Stimulated activated naive CD8-positive, alpha-beta T cell treated with anti-CD3 and anti-CD28 coated beads, Interleukin-15, amount 100 ng/mL, for 72 hours (primary cell): Measurements from ENCODE around the gene KATNB1.
A peak's percentile ranks its signal among the peaks of the same experiment; 100 is the strongest.
"Not testable (repeated sequence)": the region's sequence is repeated elsewhere in the genome, so short reads cannot be mapped to it uniquely, and the experiment has no call there.

Source experiments
- ATAC-seq: fragments of 150-1000 bp; cut with Tn5 transposase; 2 replicates; pipeline ENCODE4 v1.10.0; 2021; ENCODE audit warnings: mild to moderate bottlenecking, moderate library complexity
- DNase-seq, 2 donors: peaks; one replicate each; pipeline ENCODE4 v3.0.0; 2021 to 2022
- H3K27ac Mint-ChIP-seq, 2 donors: one replicate each; pipeline ENCODE4 v1.8.0; 2022; ENCODE audit warnings: mild to moderate bottlenecking in 2 of 2, mixed read lengths in 2 of 2, moderate library complexity in 2 of 2
- H3K27me3 Mint-ChIP-seq: one replicate; pipeline ENCODE4 v1.8.0; 2022; ENCODE audit warnings: mixed read lengths
- H3K4me1 Mint-ChIP-seq: one replicate; pipeline ENCODE4 v1.8.0; 2022; ENCODE audit warnings: mild to moderate bottlenecking, mixed read lengths
- H3K4me3 Mint-ChIP-seq, 2 donors: one replicate each; pipeline ENCODE4 v1.8.0; 2022; ENCODE audit warnings: mild to moderate bottlenecking in 2 of 2, mixed read lengths in 2 of 2, moderate library complexity in 1 of 2
- H3K9me3 Mint-ChIP-seq, 2 donors: one replicate each; pipeline ENCODE4 v1.8.0; 2022; ENCODE audit warnings: mixed read lengths in 2 of 2

The KATNB1 gene

DNA sequence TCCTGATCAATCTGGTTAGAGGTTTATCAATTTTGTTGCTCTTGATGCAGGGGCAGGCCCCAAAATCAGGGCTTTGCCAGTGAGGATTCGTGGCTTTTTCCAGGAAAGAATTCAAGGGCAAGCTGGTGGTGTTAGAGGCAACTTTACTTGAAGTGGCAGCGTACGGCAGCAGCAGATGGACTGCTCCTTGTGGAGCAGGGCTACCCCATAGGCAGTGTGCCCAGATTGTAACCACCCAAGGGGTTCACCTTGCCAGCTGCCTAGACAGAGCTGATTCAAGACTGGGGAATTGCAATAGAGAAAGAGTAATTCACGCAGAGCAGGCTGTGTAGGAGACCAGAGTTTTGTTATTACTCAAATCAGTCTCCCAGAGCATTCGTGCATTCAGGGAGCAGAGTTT, 24.2 kb upstream of the KATNB1 start:
- no peak for ATAC-seq
- Mint-ChIP-seq H3K27ac (no peak overlapping the region), H3K9me3 (peaks cover 6 to 9% of the 10 kb centered on the region in 2 donors), H3K4me1 (peaks cover 7% of the 10 kb centered on the region), H3K27me3 (peaks cover 11% of the 10 kb centered on the region), H3K4me3 (no peak overlapping the region)
- DNase-seq: no peak

GRCh38 chr16:57711993-57712392, 23.6 kb upstream of the KATNB1 start:
- peaks cover 5% of the 10 kb centered on the region for H3K27me3 Mint-ChIP-seq
- H3K27ac Mint-ChIP-seq: no peak overlapping the region
- ATAC-seq: no peak
- H3K4me3 Mint-ChIP-seq: no peak overlapping the region
- DNase-seq: no peak
- peaks cover 7% of the 10 kb centered on the region for H3K4me1 Mint-ChIP-seq
- H3K9me3 Mint-ChIP-seq: peaks cover 0 to 2% of the 10 kb centered on the region in 2 donors

GRCh38 chr16:57712569-57712968, 23.0 kb upstream of the KATNB1 start:
- not testable (repeated sequence) for DNase-seq, H3K9me3 Mint-ChIP-seq, H3K4me3 Mint-ChIP-seq, H3K27ac Mint-ChIP-seq, H3K4me1 Mint-ChIP-seq, H3K27me3 Mint-ChIP-seq, ATAC-seq

DNA sequence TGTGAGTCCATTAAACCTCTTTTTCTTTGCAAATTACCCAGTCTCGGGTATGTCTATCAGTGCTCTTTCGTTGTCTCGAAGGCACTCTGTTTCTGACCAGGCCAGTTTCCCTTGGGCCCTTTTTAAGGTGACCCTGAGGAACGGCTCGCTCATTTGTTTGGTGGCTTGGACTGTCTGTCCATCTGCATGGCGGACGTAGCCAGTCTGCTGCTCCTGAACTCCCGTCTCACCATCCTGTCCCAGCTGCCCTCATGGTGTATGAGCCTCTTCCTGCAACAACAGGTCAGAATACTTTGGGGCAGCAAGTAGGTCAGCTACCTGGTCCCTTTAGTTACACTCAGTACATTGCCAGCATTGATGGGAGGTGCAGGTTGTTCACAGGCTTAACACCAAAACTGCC, 22.0 kb upstream of the KATNB1 start:
- Mint-ChIP-seq H3K27ac (no peak overlapping the region), H3K27me3 (no peaks in the 10 kb centered on the region), H3K4me3 (no peak overlapping the region), H3K9me3 (no peaks in the 10 kb centered on the region), H3K4me1 (no peaks in the 10 kb centered on the region)
- no peak for ATAC-seq
- DNase-seq: no peak

GRCh38 chr16:57714047-57714446, 21.5 kb upstream of the KATNB1 start:
- no peaks in the 10 kb centered on the region for H3K4me1 Mint-ChIP-seq

GRCh38 chr16:57720142-57720575, 15.4 kb upstream of the KATNB1 start:
- Mint-ChIP-seq H3K4me3 (no peak overlapping the region), H3K4me1 (peaks cover 5% of the 10 kb centered on the region), H3K27ac (peak overlapping the region in 1 of 2 donors; percentile 85), H3K9me3 (no peaks in the 10 kb centered on the region), H3K27me3 (no peaks in the 10 kb centered on the region)
- peak; percentile 46 to 64 for DNase-seq
- ATAC-seq: peak; percentile 96

More at GRCh38 chr16:57714047-57714446, 21.5 kb upstream of the KATNB1 start:
- no peaks in the 10 kb centered on the region for H3K27me3 Mint-ChIP-seq
- ATAC-seq (no peak), DNase-seq (no peak)
- no peaks in the 10 kb centered on the region for H3K9me3 Mint-ChIP-seq
- H3K27ac Mint-ChIP-seq: no peak overlapping the region
- no peak overlapping the region for H3K4me3 Mint-ChIP-seq

GRCh38 chr16:57721356-57722209, 14.0 kb upstream of the KATNB1 start:
- peaks cover 8% of the 10 kb centered on the region for H3K4me1 Mint-ChIP-seq
- H3K27me3 Mint-ChIP-seq: no peaks in the 10 kb centered on the region
- H3K27ac Mint-ChIP-seq: peak overlapping the region in 1 of 2 donors; percentile 44
- no peak overlapping the region for H3K4me3 Mint-ChIP-seq
- no peak for ATAC-seq
- DNase-seq: no peak
- no peaks in the 10 kb centered on the region for H3K9me3 Mint-ChIP-seq

GRCh38 chr16:57722210-57722499, 13.4 kb upstream of the KATNB1 start:
- H3K4me3 Mint-ChIP-seq: no peak overlapping the region
- peak overlapping the region in 1 of 2 donors; percentile 29 for H3K27ac Mint-ChIP-seq

GRCh38 chr16:57722651-57723050, 12.9 kb upstream of the KATNB1 start:
- Mint-ChIP-seq H3K4me1 (peaks cover 8% of the 10 kb centered on the region), H3K27me3 (no peaks in the 10 kb centered on the region), H3K4me3 (no peak overlapping the region), H3K9me3 (no peaks in the 10 kb centered on the region), H3K27ac (no peak overlapping the region)
- ATAC-seq (no peak), DNase-seq (no peak)

More at GRCh38 chr16:57722210-57722499, 13.4 kb upstream of the KATNB1 start:
- peaks cover 8% of the 10 kb centered on the region for H3K4me1 Mint-ChIP-seq
- no peak for DNase-seq
- no peak for ATAC-seq
- H3K27me3 Mint-ChIP-seq: no peaks in the 10 kb centered on the region
- no peaks in the 10 kb centered on the region for H3K9me3 Mint-ChIP-seq

GRCh38 chr16:57723170-57723569, 12.4 kb upstream of the KATNB1 start:
- no peaks in the 10 kb centered on the region for H3K9me3 Mint-ChIP-seq
- H3K4me1 Mint-ChIP-seq: peaks cover 8% of the 10 kb centered on the region
- no peak overlapping the region for H3K27ac Mint-ChIP-seq
- no peak overlapping the region for H3K4me3 Mint-ChIP-seq
- no peaks in the 10 kb centered on the region for H3K27me3 Mint-ChIP-seq
- ATAC-seq: no peak
- no peak for DNase-seq

- H3K27me3 Mint-ChIP-seq: no peaks in the 10 kb centered on the region
- ATAC-seq: no peak
- peaks cover 0 to 8% of the 10 kb centered on the region in 2 donors for H3K9me3 Mint-ChIP-seq
- no peak for DNase-seq
- H3K27ac Mint-ChIP-seq: no peak overlapping the region
- peaks cover 8% of the 10 kb centered on the region for H3K4me1 Mint-ChIP-seq
- H3K4me3 Mint-ChIP-seq: no peak overlapping the region
Observed at GRCh38 chr16:57724531-57724930, 11.0 kb upstream of the KATNB1 start.

DNA sequence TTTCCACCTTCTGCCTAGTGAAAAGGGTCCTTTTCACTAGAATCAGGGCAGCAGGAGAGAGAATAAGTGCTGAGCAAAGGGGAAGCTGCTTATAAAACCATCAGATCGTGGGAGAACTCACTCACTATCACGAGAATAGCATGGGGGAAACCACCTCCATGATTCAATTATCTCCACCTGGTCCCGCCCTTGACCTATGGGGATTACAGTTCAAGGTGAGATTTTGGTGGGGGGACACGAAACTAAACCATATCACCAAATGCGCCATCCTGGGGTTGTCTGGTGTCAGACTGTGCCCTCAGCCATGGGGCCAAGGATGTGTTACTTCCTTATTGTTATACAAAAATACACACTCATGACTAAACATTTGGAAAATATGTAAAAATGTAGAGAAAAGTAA, 10.4 kb upstream of the KATNB1 start:
- ATAC-seq (no peak), DNase-seq (no peak)
- Mint-ChIP-seq H3K4me1 (peaks cover 8% of the 10 kb centered on the region), H3K9me3 (peaks cover 0 to 12% of the 10 kb centered on the region in 2 donors), H3K27me3 (no peaks in the 10 kb centered on the region), H3K4me3 (no peak overlapping the region), H3K27ac (no peak overlapping the region)

DNA sequence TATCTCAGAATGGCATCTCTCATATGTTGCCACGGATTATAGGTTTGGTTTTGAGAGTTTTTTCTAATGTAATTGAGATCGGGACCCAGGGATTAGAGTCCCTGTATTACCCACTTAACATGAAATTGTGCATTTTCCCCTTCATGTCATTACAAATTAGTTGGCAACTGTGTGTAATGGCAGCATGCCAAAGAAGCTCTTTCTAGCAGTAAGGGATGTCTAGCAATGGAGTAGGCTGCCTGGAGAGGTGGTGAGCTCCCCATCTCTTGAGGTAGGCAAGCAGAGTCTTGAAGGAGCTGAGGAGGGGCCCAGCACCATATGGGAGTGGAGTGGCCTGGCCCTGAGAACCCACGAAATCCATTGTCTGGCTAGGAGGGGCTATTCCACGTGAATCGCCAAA, 10.0 kb upstream of the KATNB1 start:
- Mint-ChIP-seq H3K27ac (no peak overlapping the region), H3K4me1 (peaks cover 8% of the 10 kb centered on the region)

DNA sequence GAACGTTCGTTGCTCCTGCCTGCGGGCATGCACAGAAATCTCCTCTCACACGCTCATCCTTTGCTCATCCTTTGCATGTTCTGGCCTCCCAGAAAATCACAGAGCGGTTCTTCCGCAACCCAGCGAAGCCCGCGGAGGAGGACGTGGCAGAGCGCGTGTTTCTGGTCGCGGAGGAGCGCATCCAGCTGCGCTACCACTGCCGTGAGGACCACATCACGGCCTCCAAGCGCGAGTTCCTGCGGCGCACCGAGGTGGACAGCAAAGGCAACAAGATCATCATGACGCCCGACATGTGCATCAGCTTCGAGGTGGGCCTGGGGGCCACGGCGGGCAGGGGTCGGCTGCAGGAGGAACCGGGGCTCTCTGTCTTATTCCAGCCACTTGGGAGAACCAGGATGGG, 9.6 kb upstream of the KATNB1 start:
- no peak for ATAC-seq
- DNase-seq: no peak
- peaks cover 0 to 16% of the 10 kb centered on the region in 2 donors for H3K9me3 Mint-ChIP-seq
- H3K27ac Mint-ChIP-seq: no peak overlapping the region
- no peaks in the 10 kb centered on the region for H3K27me3 Mint-ChIP-seq
- H3K4me1 Mint-ChIP-seq: peaks cover 8% of the 10 kb centered on the region
- H3K4me3 Mint-ChIP-seq: no peak overlapping the region

More for the DNA sequence above, 10.0 kb upstream of the KATNB1 start:
- Mint-ChIP-seq H3K9me3 (peaks cover 0 to 16% of the 10 kb centered on the region in 2 donors), H3K4me3 (no peak overlapping the region), H3K27me3 (no peaks in the 10 kb centered on the region)
- DNase-seq (no peak), ATAC-seq (no peak)

GRCh38 chr16:57726433-57726947, 9.1 kb upstream of the KATNB1 start:
- ATAC-seq (no peak), DNase-seq (no peak)
- Mint-ChIP-seq H3K27me3 (no peaks in the 10 kb centered on the region), H3K4me1 (peaks cover 8% of the 10 kb centered on the region), H3K27ac (no peak overlapping the region), H3K9me3 (peaks cover 4 to 16% of the 10 kb centered on the region in 2 donors), H3K4me3 (no peak overlapping the region)

DNA sequence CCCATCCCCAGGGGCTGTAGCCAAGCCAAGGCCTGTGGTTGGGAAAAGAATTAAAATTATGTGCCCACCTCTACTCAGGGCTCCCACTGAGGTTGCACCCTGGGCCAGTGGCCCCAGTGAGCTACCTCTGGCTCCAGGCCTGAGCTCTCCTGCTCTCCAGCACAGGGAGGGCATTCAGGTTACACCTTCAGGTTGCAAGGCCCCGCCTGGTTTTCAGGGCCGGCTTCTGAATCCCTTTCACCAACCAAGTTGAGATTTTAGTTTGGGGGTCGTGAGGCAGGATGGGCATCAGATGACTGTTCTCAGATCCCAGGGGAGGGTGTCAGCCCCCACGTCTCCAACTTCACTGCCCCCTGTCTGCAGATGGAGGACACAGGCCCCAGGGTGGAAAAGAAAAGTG, 8.0 kb upstream of the KATNB1 start:
- DNase-seq (no peak), ATAC-seq (no peak)
- Mint-ChIP-seq H3K4me3 (no peak overlapping the region), H3K9me3 (peaks cover 10 to 20% of the 10 kb centered on the region in 2 donors), H3K27me3 (no peaks in the 10 kb centered on the region), H3K27ac (no peak overlapping the region), H3K4me1 (peaks cover 8% of the 10 kb centered on the region)
